HEK293 (cell line): ENCODE measurements around the gene MAZ.
A peak's percentile ranks its signal among the peaks of the same experiment; 100 is the strongest.

Experiments
- CTCF ChIA-PET: fragments of 350-600 bp; formaldehyde crosslinking; extraction: SDS; loops from one replicate; lab custom pipeline; 2021; ENCODE audit warnings: antibody characterized with exemption; lab: Yijun Ruan, JAX
- POLR2A ChIA-PET: fragments of 300-600 bp; formaldehyde crosslinking; extraction: SDS; loops from one replicate; lab custom pipeline; 2020; ENCODE audit warnings: antibody characterized with exemption, inconsistent platforms; lab: Yijun Ruan, JAX
- H3K27ac ChIP-seq: fragments of 200-500 bp; sonication (Bioruptor generic); 2 replicates; pipeline ENCODE4 v1.5.1; 2014; ENCODE audit warnings: low read depth, low read length, control low read depth, inconsistent platforms; ENCODE audit errors: extremely low read depth
- H3K36me3 ChIP-seq, 2 experiments: fragments of 200-500 bp in 1 of 2; sonication (Bioruptor generic) in 1 of 2; 1 replicate in 1 of 2; 2 replicates in 1 of 2; pipeline ENCODE4 v1.5.1; 2014 to 2017; ENCODE audit warnings: inconsistent platforms in 2 of 2, low read length in 2 of 2; ENCODE audit not compliant: control insufficient read depth in 2 of 2, insufficient read depth in 1 of 2
- H3K4me1 ChIP-seq: fragments of 200-500 bp; sonication (Bioruptor generic); 2 replicates; pipeline ENCODE4 v1.5.1; 2014; ENCODE audit warnings: mild to moderate bottlenecking, low read length, inconsistent platforms; ENCODE audit not compliant: control insufficient read depth, insufficient read depth
- H3K4me3 ChIP-seq: 2 replicates; pipeline ENCODE4 v1.5.1; 2011; ENCODE audit warnings: low read depth, mild to moderate bottlenecking, control low read depth, low read length, moderate library complexity
- H3K9me3 ChIP-seq: fragments of 200-500 bp; sonication (Bioruptor generic); 2 replicates; pipeline ENCODE4 v1.5.1; 2014; ENCODE audit warnings: low read depth, low read length, inconsistent platforms; ENCODE audit not compliant: control insufficient read depth, insufficient read depth
- FEZF1 ChIP-seq: fragments of 450-650 bp; formaldehyde crosslinking; IDR thresholded peaks from 2 replicates; pipeline ENCODE4 v1.5.1; 2016; ENCODE audit warnings: missing biosample characterization, missing genetic modification characterization
- GLIS1 ChIP-seq: fragments of 450-650 bp; formaldehyde crosslinking; IDR thresholded peaks from 2 replicates; pipeline ENCODE4 v1.5.1; 2016; ENCODE audit warnings: missing biosample characterization, missing genetic modification characterization
- GLIS2 ChIP-seq: fragments of 450-650 bp; formaldehyde crosslinking; IDR thresholded peaks from 2 replicates; pipeline ENCODE4 v1.5.1; 2016; ENCODE audit warnings: missing biosample characterization, missing genetic modification characterization
- HOXD13 ChIP-seq: sonication (generic); formaldehyde crosslinking; IDR thresholded peaks from 2 replicates; pipeline ENCODE4 v1.8.0; 2022; ENCODE audit warnings: missing genetic modification reagents, borderline replicate concordance
- IKZF3 ChIP-seq: fragments of 450-650 bp; IDR thresholded peaks from 2 replicates; pipeline ENCODE4 v1.5.0; 2018; ENCODE audit warnings: missing biosample characterization, mild to moderate bottlenecking, missing genetic modification characterization, moderate library complexity
- SETDB1 ChIP-seq: IDR thresholded peaks from one replicate; pipeline ENCODE4 v1.6.1; 2017; ENCODE audit warnings: mild to moderate bottlenecking, low read length, moderate library complexity, mixed read lengths; ENCODE audit not compliant: insufficient read length
- SP2 ChIP-seq: fragments of 450-650 bp; formaldehyde crosslinking; IDR thresholded peaks from 2 replicates; pipeline ENCODE4 v1.5.1; 2016; ENCODE audit warnings: missing biosample characterization, missing genetic modification characterization
- ZBTB20 ChIP-seq: fragments of 450-650 bp; formaldehyde crosslinking; IDR thresholded peaks from 2 replicates; pipeline ENCODE4 v1.5.1; 2016; ENCODE audit warnings: missing biosample characterization, missing genetic modification characterization
- ZEB2 ChIP-seq: fragments of 450-650 bp; formaldehyde crosslinking; IDR thresholded peaks from 2 replicates; pipeline ENCODE4 v1.5.1; 2016; ENCODE audit warnings: missing biosample characterization, missing genetic modification characterization
- ZNF169 ChIP-seq: fragments of 450-650 bp; formaldehyde crosslinking; IDR thresholded peaks from 2 replicates; pipeline ENCODE4 v1.5.1; 2016; ENCODE audit warnings: missing biosample characterization, missing genetic modification characterization
- ZNF239 ChIP-seq: fragments of 450-650 bp; formaldehyde crosslinking; IDR thresholded peaks from 2 replicates; pipeline ENCODE4 v1.5.1; 2016; ENCODE audit warnings: missing biosample characterization, missing genetic modification characterization
- ZNF24 ChIP-seq: fragments of 450-650 bp; formaldehyde crosslinking; IDR thresholded peaks from 2 replicates; pipeline ENCODE4 v1.5.1; 2016; ENCODE audit warnings: missing biosample characterization, missing genetic modification characterization
- ZNF324 ChIP-seq: fragments of 450-650 bp; formaldehyde crosslinking; IDR thresholded peaks from 2 replicates; pipeline ENCODE4 v1.5.1; 2016; ENCODE audit warnings: missing biosample characterization, missing genetic modification characterization
- ZNF366 ChIP-seq: fragments of 450-650 bp; formaldehyde crosslinking; conservative IDR thresholded peaks from 2 replicates; pipeline ENCODE4 v1.5.1; 2016; ENCODE audit warnings: missing biosample characterization, missing genetic modification characterization
- ZNF521 ChIP-seq: fragments of 450-650 bp; formaldehyde crosslinking; IDR thresholded peaks from 2 replicates; pipeline ENCODE4 v1.5.1; 2017; ENCODE audit warnings: missing biosample characterization, mild to moderate bottlenecking, missing genetic modification characterization
- ZNF549 ChIP-seq: fragments of 450-650 bp; IDR thresholded peaks from 2 replicates; pipeline ENCODE4 v1.5.1; 2018; ENCODE audit warnings: missing biosample characterization, missing genetic modification characterization, mild to moderate bottlenecking, inconsistent platforms, moderate library complexity
- ZNF555 ChIP-seq: fragments of 450-650 bp; formaldehyde crosslinking; conservative IDR thresholded peaks from 2 replicates; pipeline ENCODE4 v1.5.1; 2017; ENCODE audit warnings: missing biosample characterization, mild to moderate bottlenecking, missing genetic modification characterization, inconsistent platforms
- ZNF670 ChIP-seq: fragments of 450-650 bp; formaldehyde crosslinking; IDR thresholded peaks from 2 replicates; pipeline ENCODE4 v1.5.1; 2016; ENCODE audit warnings: missing biosample characterization, missing genetic modification characterization, low read depth
- ZNF776 ChIP-seq: fragments of 450-650 bp; formaldehyde crosslinking; IDR thresholded peaks from 2 replicates; pipeline ENCODE4 v1.5.0; 2017; ENCODE audit warnings: missing biosample characterization, missing genetic modification characterization, borderline replicate concordance
- TF ChIP-seq, protein P1 (sequence below): fragments of 450-650 bp; formaldehyde crosslinking; IDR thresholded peaks from 2 replicates; pipeline ENCODE4; 2016; ENCODE audit warnings: missing biosample characterization, missing genetic modification characterization
- TF ChIP-seq, protein P2 (sequence below): fragments of 450-650 bp; IDR thresholded peaks from 2 replicates; pipeline ENCODE4 v1.5.1; 2018; ENCODE audit warnings: missing biosample characterization, mild to moderate bottlenecking, missing genetic modification characterization
- TF ChIP-seq, protein P3 (sequence below): sonication (generic); formaldehyde crosslinking; IDR thresholded peaks from 2 replicates; pipeline ENCODE4 v1.8.1; 2022; ENCODE audit warnings: mild to moderate bottlenecking, moderate library complexity, missing genetic modification reagents
- TF ChIP-seq, protein P4 (sequence below): fragments of 450-650 bp; formaldehyde crosslinking; IDR thresholded peaks from 2 replicates; pipeline ENCODE4 v1.5.1; 2016; ENCODE audit warnings: missing biosample characterization, missing genetic modification characterization
- TF ChIP-seq, protein P5 (sequence below): fragments of 450-650 bp; formaldehyde crosslinking; IDR thresholded peaks from 2 replicates; pipeline ENCODE4 v1.5.1; 2016; ENCODE audit warnings: missing biosample characterization, missing genetic modification characterization
- TF ChIP-seq, protein P6 (sequence below): fragments of 450-650 bp; formaldehyde crosslinking; IDR thresholded peaks from 2 replicates; pipeline ENCODE4 v1.5.1; 2017; ENCODE audit warnings: missing biosample characterization, mild to moderate bottlenecking, missing genetic modification characterization, moderate library complexity
- TF ChIP-seq, protein P7 (sequence below): fragments of 450-650 bp; formaldehyde crosslinking; IDR thresholded peaks from 2 replicates; pipeline ENCODE4 v1.5.1; 2017; ENCODE audit warnings: missing biosample characterization, missing genetic modification characterization

MAZ gene

DNA sequence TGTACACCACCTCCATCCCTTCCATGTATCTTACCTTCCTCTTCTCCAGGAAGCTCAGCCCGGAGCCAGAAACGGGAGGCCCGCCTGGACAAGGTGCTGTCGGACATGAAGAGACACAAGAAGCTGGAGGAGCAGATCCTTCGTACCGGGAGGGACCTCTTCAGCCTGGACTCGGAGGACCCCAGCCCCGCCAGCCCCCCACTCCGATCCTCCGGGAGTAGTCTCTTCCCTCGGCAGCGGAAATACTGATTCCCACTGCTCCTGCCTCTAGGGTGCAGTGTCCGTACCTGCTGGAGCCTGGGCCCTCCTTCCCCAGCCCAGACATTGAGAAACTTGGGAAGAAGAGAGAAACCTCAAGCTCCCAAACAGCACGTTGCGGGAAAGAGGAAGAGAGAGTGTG lies 13.2 kb downstream of the MAZ start:
- Histone ChIP-seq H3K4me3 (no peak overlapping the region), H3K9me3 (no peaks in the 10 kb centered on the region), H3K36me3 (peaks cover 24 to 35% of the 10 kb centered on the region in 2 experiments)
- CTCF ChIA-PET, result interaction anchor here (0.6 to 7.2 kb wide), 9 partner anchors 11 to 1166 kb away, joined by 3 to 74 read pairs (median 4); partner anchors contain the start of gene HSD3B7
- TF ChIP-seq, protein P1, sequence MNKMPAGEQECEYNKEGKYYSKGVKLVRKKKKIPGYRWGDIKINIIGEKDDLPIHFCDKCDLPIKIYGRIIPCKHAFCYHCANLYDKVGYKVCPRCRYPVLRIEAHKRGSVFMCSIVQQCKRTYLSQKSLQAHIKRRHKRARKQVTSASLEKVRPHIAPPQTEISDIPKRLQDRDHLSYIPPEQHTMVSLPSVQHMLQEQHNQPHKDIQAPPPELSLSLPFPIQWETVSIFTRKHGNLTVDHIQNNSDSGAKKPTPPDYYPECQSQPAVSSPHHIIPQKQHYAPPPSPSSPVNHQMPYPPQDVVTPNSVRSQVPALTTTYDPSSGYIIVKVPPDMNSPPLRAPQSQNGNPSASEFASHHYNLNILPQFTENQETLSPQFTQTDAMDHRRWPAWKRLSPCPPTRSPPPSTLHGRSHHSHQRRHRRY (tag by site-specific recombination), result no peak
- TF ChIP-seq ZNF169 (tag by site-specific recombination) (no peak), HOXD13 (CRISPR knock-in tag) (no peak), IKZF3 (tag by site-specific recombination) (no peak), ZNF521 (no peak), ZNF239 (no peak), ZEB2 (tag by site-specific recombination) (no peak), SETDB1 (no peak), ZNF549 (tag by site-specific recombination) (no peak), ZBTB20 (tag by site-specific recombination) (no peak), GLIS1 (tag by site-specific recombination) (no peak), ZNF366 (tag by site-specific recombination) (no peak), SP2 (tag by site-specific recombination) (no peak)
- TF ChIP-seq, protein P2, sequence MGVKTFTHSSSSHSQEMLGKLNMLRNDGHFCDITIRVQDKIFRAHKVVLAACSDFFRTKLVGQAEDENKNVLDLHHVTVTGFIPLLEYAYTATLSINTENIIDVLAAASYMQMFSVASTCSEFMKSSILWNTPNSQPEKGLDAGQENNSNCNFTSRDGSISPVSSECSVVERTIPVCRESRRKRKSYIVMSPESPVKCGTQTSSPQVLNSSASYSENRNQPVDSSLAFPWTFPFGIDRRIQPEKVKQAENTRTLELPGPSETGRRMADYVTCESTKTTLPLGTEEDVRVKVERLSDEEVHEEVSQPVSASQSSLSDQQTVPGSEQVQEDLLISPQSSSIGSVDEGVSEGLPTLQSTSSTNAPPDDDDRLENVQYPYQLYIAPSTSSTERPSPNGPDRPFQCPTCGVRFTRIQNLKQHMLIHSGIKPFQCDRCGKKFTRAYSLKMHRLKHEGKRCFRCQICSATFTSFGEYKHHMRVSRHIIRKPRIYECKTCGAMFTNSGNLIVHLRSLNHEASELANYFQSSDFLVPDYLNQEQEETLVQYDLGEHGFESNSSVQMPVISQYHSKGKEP (tag by site-specific recombination), result no peak
- TF ChIP-seq, protein P3, sequence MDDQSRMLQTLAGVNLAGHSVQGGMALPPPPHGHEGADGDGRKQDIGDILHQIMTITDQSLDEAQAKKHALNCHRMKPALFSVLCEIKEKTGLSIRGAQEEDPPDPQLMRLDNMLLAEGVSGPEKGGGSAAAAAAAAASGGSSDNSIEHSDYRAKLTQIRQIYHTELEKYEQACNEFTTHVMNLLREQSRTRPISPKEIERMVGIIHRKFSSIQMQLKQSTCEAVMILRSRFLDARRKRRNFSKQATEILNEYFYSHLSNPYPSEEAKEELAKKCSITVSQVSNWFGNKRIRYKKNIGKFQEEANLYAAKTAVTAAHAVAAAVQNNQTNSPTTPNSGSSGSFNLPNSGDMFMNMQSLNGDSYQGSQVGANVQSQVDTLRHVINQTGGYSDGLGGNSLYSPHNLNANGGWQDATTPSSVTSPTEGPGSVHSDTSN, result no peak
- TF ChIP-seq, protein P4, sequence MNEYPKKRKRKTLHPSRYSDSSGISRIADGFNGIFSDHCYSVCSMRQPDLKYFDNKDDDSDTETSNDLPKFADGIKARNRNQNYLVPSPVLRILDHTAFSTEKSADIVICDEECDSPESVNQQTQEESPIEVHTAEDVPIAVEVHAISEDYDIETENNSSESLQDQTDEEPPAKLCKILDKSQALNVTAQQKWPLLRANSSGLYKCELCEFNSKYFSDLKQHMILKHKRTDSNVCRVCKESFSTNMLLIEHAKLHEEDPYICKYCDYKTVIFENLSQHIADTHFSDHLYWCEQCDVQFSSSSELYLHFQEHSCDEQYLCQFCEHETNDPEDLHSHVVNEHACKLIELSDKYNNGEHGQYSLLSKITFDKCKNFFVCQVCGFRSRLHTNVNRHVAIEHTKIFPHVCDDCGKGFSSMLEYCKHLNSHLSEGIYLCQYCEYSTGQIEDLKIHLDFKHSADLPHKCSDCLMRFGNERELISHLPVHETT, result no peak
- TF ChIP-seq, all 188 proteins: peak for 0
- H3K4me1 ChIP-seq, result peaks cover 19% of the 10 kb centered on the region
- POLR2A ChIA-PET, result interaction anchor here (0.6 to 7.5 kb wide), 10 partner anchors 9 to 202 kb away, joined by 3 to 106 read pairs (median 6); partner anchors contain the start of genes ASPHD1, HIRIP3, MAZ and SEZ6L2
- no peak overlapping the region for H3K27ac ChIP-seq

DNA sequence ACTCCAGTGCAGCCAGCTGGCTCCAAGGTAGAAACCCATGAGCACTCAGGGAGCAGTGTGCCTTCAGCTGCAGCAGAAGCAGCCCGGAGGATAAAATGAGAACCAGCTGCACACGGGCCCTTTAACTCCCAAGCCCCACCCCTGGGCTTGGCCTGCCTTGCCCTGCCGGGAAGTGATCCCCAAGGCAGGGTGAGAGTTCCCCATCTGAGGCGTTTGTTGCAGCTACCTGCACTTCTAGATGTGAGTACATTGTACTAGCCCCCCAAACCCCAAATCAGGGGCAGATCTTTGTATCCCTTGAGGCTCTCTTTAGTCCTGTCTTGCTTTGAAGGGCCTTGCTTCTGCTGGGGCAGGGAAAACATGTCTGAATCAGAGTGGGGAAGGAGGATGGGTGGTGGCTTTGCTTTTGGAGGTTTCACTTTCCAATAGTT lies 14.0 kb downstream of the MAZ start, which contains the start of gene MVP:
TSS of gene MVP (plus strand) at position 192 of the 431 bp plus-strand sequence. CDS start 10,088 bp downstream, outside the sequence.
- no peaks in the 10 kb centered on the region for H3K9me3 ChIP-seq
- H3K36me3 ChIP-seq, result peaks cover 24 to 35% of the 10 kb centered on the region in 2 experiments
- TF ChIP-seq, protein P5, sequence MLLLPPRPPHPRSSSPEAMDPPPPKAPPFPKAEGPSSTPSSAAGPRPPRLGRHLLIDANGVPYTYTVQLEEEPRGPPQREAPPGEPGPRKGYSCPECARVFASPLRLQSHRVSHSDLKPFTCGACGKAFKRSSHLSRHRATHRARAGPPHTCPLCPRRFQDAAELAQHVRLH (tag by site-specific recombination), result no peak
- TF ChIP-seq ZNF776 (tag by site-specific recombination) (no peak), GLIS2 (no peak), FEZF1 (tag by site-specific recombination) (no peak), ZNF670 (tag by site-specific recombination) (no peak), ZNF555 (tag by site-specific recombination) (no peak), ZNF24 (tag by site-specific recombination) (no peak), ZNF324 (tag by site-specific recombination) (no peak)
- TF ChIP-seq, protein P6, sequence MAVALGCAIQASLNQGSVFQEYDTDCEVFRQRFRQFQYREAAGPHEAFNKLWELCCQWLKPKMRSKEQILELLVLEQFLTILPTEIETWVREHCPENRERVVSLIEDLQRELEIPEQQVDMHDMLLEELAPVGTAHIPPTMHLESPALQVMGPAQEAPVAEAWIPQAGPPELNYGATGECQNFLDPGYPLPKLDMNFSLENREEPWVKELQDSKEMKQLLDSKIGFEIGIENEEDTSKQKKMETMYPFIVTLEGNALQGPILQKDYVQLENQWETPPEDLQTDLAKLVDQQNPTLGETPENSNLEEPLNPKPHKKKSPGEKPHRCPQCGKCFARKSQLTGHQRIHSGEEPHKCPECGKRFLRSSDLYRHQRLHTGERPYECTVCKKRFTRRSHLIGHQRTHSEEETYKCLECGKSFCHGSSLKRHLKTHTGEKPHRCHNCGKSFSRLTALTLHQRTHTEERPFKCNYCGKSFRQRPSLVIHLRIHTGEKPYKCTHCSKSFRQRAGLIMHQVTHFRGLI, result no peak
- TF ChIP-seq, protein P7, sequence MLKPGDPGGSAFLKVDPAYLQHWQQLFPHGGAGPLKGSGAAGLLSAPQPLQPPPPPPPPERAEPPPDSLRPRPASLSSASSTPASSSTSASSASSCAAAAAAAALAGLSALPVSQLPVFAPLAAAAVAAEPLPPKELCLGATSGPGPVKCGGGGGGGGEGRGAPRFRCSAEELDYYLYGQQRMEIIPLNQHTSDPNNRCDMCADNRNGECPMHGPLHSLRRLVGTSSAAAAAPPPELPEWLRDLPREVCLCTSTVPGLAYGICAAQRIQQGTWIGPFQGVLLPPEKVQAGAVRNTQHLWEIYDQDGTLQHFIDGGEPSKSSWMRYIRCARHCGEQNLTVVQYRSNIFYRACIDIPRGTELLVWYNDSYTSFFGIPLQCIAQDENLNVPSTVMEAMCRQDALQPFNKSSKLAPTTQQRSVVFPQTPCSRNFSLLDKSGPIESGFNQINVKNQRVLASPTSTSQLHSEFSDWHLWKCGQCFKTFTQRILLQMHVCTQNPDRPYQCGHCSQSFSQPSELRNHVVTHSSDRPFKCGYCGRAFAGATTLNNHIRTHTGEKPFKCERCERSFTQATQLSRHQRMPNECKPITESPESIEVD (tag by site-specific recombination), result no peak
- ChIA-PET CTCF (interaction anchor here (0.9 to 7.2 kb wide), 7 partner anchors 12 to 1165 kb away, joined by 3 to 74 read pairs (median 6); partner anchors contain the start of gene HSD3B7), POLR2A (interaction anchor here (1.0 to 7.5 kb wide), 10 partner anchors 8 to 201 kb away, joined by 3 to 106 read pairs (median 6); partner anchors contain the start of genes ASPHD1, HIRIP3, MAZ and SEZ6L2)
- no peak within 1 kb of the TSS for H3K27ac ChIP-seq
- peaks cover 15% of the 10 kb centered on the region for H3K4me1 ChIP-seq
- H3K4me3 ChIP-seq, result peak within 1 kb of the TSS; percentile 40
